ENCODE measurements around the gene BCS1L.

DNA sequence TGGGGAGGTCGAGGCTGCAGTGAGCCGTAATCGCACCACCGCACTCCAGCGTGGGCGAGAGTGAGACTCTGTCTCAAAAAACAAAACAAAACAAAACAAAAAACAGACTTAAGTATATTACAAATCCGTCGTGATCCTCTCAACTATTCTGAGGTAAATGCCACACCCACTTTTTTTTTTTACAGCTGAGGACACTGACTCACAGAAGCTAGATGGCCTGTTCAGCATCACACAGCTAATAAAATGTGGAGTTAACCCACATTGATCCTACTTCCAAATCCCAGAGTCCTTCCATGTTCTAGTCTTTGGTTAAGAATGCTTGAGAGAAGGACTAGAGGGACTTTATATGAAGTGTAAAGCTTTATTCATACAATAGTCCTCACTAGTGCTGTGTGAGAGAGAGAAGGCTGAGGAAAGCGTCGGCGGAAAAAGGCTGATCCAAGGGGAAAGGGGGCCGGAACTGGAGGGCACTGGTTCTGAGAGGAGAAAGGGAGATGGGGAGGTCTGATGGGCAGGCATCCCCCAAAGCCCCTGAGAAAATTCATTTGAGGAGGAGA is 11.7 kb downstream of the BCS1L start:
- TF ChIP-seq, protein P1, sequence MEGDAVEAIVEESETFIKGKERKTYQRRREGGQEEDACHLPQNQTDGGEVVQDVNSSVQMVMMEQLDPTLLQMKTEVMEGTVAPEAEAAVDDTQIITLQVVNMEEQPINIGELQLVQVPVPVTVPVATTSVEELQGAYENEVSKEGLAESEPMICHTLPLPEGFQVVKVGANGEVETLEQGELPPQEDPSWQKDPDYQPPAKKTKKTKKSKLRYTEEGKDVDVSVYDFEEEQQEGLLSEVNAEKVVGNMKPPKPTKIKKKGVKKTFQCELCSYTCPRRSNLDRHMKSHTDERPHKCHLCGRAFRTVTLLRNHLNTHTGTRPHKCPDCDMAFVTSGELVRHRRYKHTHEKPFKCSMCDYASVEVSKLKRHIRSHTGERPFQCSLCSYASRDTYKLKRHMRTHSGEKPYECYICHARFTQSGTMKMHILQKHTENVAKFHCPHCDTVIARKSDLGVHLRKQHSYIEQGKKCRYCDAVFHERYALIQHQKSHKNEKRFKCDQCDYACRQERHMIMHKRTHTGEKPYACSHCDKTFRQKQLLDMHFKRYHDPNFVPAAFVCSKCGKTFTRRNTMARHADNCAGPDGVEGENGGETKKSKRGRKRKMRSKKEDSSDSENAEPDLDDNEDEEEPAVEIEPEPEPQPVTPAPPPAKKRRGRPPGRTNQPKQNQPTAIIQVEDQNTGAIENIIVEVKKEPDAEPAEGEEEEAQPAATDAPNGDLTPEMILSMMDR (conservative IDR thresholded peaks at IDR 0.05; ENCODE audit: low read depth, low read length) = no peak
- TF ChIP-seq EZH2 (IDR thresholded peaks at IDR 0.05; ENCODE audit: low read length, unreplicated experiment) = no peak
- no peak for TF ChIP-seq EZH2phosphoT487 (IDR thresholded peaks at IDR 0.05; ENCODE audit: borderline replicate concordance, low read length)

All from PC-3 (cell line).